Glutamatergic neuron (in vitro differentiated cells): Measurements from ENCODE around the gene GRIK4. TPM values are rescaled to one million over a fixed set of nuclear protein-coding genes. Genes with fewer than 3 reads are reported as not detected.

Source experiments
- DNase-seq: peaks from one replicate; pipeline ENCODE4 v3.0.0; 2022
- H3K27ac Mint-ChIP-seq: one replicate; pipeline ENCODE4 v1.8.0; 2020; ENCODE audit warnings: mild to moderate bottlenecking, mixed read lengths, inconsistent platforms; ENCODE audit not compliant: unreplicated experiment
- H3K27me3 Mint-ChIP-seq: one replicate; pipeline ENCODE4 v1.8.0; 2020; ENCODE audit warnings: mild to moderate bottlenecking, moderate library complexity, mixed read lengths, inconsistent platforms; ENCODE audit not compliant: unreplicated experiment
- H3K36me3 Mint-ChIP-seq: one replicate; pipeline ENCODE4 v1.8.0; 2020; ENCODE audit warnings: mild to moderate bottlenecking, mixed read lengths, inconsistent platforms; ENCODE audit not compliant: unreplicated experiment
- H3K4me1 Mint-ChIP-seq: one replicate; pipeline ENCODE4 v1.8.0; 2020; ENCODE audit warnings: mild to moderate bottlenecking, low read depth, mixed read lengths, inconsistent platforms; ENCODE audit not compliant: unreplicated experiment
- H3K4me3 Mint-ChIP-seq: one replicate; pipeline ENCODE4 v1.8.0; 2020; ENCODE audit warnings: mild to moderate bottlenecking, mixed read lengths, inconsistent platforms; ENCODE audit not compliant: unreplicated experiment
- H3K9me3 Mint-ChIP-seq: one replicate; pipeline ENCODE4 v1.8.0; 2020; ENCODE audit warnings: mild to moderate bottlenecking, moderate library complexity, mixed read lengths, inconsistent platforms; ENCODE audit not compliant: unreplicated experiment
- CTCF ChIP-seq: fragments of 200-600 bp; sonication (generic); IDR thresholded peaks from one replicate; pipeline ENCODE4 v1.5.0; 2021; ENCODE audit not compliant: partially characterized antibody, unreplicated experiment
- total RNA-seq: library from RNA; stranded (reverse); fragmentation: NEBNext Ultra II Directional; extraction: Animal tissue kit (Norgen Biotek cat#: 25700); gene quantifications from one replicate; pipeline ENCODE4 v1.2.1, GENCODE V29; 2021; ENCODE audit not compliant: unreplicated experiment

Gene GRIK4
- total RNA-seq, 1 donor from 2014 or later = 3.6 TPM

DNA sequence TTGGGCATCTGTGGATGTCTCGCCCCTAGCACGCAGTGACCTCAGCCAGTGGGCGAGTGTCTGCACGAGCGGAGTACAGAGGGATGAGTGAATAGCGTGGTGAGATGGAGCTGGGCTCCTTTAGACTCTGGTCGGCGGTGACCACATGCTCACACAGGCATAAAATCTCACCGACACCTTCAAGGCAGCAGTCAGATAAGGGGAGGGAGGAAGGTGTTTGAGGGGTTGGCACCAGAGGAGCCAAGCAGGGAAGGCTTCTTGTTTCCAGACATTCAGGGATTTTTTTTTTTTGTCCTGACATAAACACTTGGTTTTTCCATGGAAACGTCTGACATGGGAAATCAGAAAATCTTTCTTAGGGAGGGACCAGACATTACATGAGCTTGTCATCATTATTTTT, 35.8 kb downstream of the GRIK4 start:
- peak overlapping the region; percentile 28 for H3K4me3 Mint-ChIP-seq
- DNase-seq = no peak
- peaks cover 35% of the 10 kb centered on the region for H3K4me1 Mint-ChIP-seq
- no peak for TF ChIP-seq CTCF
- H3K36me3 Mint-ChIP-seq = peaks cover 5% of the 10 kb centered on the region
- H3K9me3 Mint-ChIP-seq = peaks cover 16% of the 10 kb centered on the region
- peak overlapping the region; percentile 44 for H3K27ac Mint-ChIP-seq
- peaks cover 20% of the 10 kb centered on the region for H3K27me3 Mint-ChIP-seq

- Mint-ChIP-seq H3K36me3 (no peaks in the 10 kb centered on the region), H3K9me3 (peaks cover 16% of the 10 kb centered on the region), H3K27me3 (peaks cover 23% of the 10 kb centered on the region), H3K27ac (peak overlapping the region; percentile 87), H3K4me1 (peaks cover 35% of the 10 kb centered on the region), H3K4me3 (peak overlapping the region; percentile 30)
- TF ChIP-seq CTCF = no peak
- peak; percentile 65 for DNase-seq
These were observed 36.5 kb downstream of the GRIK4 start for GRCh38 chr11:120547811-120548681.

- H3K4me1 Mint-ChIP-seq = peaks cover 35% of the 10 kb centered on the region
These were observed 37.2 kb downstream of the GRIK4 start for GRCh38 chr11:120548682-120549209.

DNA sequence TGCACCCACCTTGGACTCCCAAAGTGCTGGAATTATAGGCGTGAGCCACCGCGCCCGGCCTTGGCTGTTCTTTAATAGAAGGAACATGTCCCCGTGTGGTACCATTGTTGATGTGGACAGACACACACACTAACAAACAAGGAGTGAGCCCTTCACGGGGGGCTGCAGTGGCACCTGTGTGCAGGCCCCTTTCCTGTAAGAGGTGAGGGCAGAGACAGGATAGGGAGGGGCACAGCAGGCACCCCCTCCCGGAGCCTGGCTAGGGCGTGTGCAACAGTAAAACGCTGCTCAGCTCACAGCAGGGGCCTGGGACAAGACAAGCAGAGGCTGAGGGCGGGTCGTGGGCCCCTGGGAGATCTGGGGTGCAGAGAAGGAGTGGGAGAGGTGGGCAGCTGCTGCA, 37.8 kb downstream of the GRIK4 start:
- Mint-ChIP-seq H3K9me3 (peaks cover 16% of the 10 kb centered on the region), H3K4me3 (no peak overlapping the region), H3K27ac (peak overlapping the region; percentile 66), H3K27me3 (peaks cover 25% of the 10 kb centered on the region), H3K36me3 (no peaks in the 10 kb centered on the region), H3K4me1 (peaks cover 35% of the 10 kb centered on the region)
- TF ChIP-seq CTCF = no peak
- DNase-seq = no peak

More at GRCh38 chr11:120548682-120549209, 37.2 kb downstream of the GRIK4 start:
- peak overlapping the region; percentile 87 for H3K27ac Mint-ChIP-seq
- peaks cover 16% of the 10 kb centered on the region for H3K9me3 Mint-ChIP-seq
- peak; percentile 65 for DNase-seq
- H3K27me3 Mint-ChIP-seq = peaks cover 25% of the 10 kb centered on the region
- peak overlapping the region; percentile 30 for H3K4me3 Mint-ChIP-seq
- no peaks in the 10 kb centered on the region for H3K36me3 Mint-ChIP-seq
- TF ChIP-seq CTCF = no peak

DNA sequence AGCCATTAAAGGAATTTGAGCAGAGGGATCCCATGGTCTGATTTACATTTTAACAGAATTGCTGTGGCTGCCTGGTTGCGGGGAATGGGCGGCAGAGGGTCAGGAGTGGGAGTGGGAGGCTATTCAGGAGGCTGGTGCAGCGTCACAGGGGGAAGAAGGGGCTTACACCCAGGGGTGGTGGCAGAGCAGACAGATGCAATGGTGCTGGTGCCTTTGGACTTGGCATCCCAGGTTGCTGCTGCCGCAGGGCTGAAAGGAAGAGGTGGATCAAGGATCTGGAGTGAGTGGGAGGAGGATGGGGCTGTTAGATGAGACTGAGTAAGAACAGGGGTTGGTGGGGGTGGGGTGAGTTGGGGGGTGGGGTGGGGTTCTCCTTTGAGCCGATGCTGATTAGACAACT, 38.5 kb downstream of the GRIK4 start:
- no peaks in the 10 kb centered on the region for H3K36me3 Mint-ChIP-seq
- no peak overlapping the region for H3K4me3 Mint-ChIP-seq
- H3K4me1 Mint-ChIP-seq = peaks cover 40% of the 10 kb centered on the region
- no peak for TF ChIP-seq CTCF
- peaks cover 16% of the 10 kb centered on the region for H3K9me3 Mint-ChIP-seq
- DNase-seq = no peak
- H3K27ac Mint-ChIP-seq = peak overlapping the region; percentile 14
- peaks cover 25% of the 10 kb centered on the region for H3K27me3 Mint-ChIP-seq
